HG03135 (cell line): ENCODE measurements around the gene SYT9.
A peak's percentile ranks its signal among the peaks of the same experiment; 100 is the strongest.

Source experiments
- ATAC-seq: cut with Tn5 transposase; IDR thresholded peaks from one replicate; pipeline ENCODE4 v1.9.1; 2021; ENCODE audit warnings: mild to moderate bottlenecking, moderate library complexity; ENCODE audit not compliant: unreplicated experiment

SYT9 gene, protein sequence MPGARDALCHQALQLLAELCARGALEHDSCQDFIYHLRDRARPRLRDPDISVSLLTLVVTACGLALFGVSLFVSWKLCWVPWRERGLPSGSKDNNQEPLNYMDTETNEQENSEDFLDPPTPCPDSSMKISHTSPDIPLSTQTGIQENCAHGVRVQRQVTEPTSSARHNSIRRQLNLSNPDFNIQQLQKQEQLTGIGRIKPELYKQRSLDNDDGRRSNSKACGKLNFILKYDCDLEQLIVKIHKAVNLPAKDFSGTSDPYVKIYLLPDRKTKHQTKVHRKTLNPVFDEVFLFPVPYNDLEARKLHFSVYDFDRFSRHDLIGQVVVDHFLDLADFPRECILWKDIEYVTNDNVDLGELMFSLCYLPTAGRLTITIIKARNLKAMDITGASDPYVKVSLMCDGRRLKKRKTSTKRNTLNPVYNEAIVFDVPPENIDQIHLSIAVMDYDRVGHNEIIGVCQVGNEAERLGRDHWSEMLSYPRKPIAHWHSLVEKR

DNA sequence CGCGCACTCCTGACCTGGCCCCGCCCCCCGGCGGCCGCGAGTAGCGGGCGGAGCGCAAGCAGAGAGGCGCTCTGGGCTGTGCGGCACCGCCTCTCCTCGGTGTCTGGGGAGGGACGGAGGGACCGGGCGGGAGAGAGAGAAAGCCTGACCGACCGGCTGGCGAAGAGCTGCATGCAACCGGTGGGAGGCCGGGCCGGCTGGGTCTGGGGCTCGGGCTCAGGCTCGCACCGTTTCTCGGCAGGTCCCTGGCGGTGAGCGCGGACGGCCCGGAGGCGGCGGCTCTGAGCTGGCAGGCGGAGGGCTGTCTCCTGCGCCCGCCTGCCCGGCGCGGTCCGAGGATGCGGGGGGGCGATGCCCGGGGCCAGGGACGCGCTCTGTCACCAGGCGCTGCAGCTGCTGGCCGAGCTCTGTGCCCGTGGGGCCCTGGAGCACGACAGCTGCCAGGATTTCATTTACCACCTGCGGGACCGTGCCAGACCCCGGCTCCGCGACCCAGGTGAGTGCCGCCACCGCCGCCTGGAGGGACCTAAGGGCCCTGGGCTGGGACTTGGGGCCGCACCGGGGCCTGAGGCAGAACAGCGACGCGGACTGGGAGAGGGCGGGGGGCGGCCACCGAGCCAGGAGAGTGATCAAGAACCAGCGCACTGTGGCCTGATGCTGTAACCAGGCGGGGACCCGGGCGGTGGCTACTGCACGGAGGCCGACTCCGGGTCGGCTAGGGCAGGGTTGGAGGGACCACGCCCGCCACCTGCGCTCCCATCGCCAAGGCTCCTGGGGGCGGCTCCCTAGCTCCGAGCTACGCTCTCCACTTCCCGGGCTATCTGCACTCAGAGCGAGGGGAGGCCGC is at the start of gene SYT9:
Gene SYT9 (plus strand): TSS at position 69 of the 847 bp plus-strand sequence. CDS start 283 bp downstream, at position 352.
- ATAC-seq = peak; percentile 77

DNA sequence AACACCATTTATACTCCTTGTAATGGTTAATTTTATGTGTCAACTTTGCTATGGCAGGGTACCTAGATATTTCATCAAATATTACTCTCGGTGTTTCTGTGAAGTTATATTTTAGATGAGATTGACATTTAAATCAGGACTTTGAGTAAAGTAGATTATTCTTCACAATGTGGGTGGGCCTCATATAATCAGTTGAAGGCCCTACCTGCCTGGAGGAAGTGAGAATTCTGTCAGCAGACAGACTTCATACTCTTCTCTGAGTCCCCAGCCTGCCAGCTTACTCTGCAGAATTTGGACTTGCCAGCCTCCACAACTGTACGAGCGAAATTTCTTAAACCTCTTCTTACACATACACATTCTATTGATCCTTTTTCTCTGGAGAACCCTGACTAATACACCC is 49.3 kb upstream of the SYT9 start:
- ATAC-seq = no peak

DNA sequence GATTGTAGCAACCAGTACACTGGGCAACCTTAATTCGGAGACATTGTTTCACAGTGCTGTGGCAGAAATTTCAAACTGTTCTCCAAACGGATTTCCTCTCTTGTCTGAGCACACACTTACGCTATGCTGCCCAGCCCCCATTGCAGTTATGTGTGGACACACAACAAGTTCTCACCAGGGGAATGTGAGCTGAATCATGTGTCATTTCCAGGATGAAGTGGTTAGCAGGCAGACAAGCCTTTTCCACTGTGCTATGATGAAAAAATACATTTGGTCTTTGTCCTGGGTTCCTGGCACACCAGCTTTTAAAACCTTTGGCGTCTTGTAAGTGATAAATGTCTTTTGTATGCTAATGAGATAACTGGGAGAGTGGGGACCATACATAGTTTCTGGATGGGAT is 46.9 kb upstream of the SYT9 start:
- no peak for ATAC-seq

DNA sequence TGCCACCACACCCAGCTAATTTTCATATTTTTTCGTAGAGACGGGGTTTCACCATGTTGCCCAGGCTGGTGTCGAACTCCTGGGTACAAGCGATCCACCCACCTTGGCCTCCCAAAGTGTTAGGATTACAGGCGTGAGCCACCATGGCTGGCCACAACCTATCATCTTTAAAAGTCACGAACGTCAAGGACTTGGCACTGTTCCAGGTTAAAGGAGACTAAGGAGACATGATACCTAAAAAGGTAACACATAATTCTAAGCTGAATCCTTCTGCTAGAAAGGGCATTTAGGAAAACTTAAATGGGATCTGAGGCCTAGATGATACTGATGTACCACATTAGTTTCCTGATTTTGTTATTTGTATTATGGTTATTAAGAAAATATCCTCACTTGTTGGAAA is 43.3 kb upstream of the SYT9 start:
- no peak for ATAC-seq

DNA sequence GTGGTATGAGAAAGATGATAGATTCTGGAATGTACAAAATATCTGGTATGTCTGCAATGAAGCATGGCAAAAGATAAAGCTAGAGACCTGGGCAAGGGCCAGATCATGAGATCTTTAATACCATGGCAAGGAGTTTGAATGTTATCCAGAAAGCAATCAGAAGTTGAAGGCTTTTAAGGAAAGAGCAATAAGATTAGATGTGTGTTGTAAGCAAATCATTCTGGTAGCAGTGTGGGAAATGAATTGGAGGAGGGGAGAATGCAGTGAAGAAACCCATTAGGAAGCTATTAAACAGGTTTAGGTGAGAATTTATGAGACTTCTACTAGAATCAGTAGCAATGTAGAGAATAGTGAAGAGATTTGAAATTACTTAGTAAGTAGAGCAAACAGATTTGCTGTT is 32.2 kb upstream of the SYT9 start:
- no peak for ATAC-seq

DNA sequence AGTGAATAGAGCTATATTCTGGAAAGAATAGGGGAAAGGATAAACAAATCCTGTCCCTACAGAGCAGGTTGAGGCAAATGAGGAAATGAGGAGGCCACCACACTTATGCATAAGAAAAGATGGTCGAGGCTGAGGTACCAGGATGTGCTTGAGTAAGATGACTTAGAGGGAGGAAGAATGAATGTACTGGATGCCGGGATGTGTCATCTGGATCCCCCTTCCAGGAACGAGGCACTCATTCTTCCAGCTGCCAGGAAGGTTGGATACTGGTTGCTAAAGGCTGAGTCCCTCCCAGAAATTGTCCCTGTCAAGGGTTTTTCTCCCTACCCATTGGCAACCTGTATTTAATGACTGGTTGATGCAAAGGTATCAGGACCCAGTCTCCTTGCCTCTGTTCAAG is 31.1 kb upstream of the SYT9 start:
- ATAC-seq = no peak

DNA sequence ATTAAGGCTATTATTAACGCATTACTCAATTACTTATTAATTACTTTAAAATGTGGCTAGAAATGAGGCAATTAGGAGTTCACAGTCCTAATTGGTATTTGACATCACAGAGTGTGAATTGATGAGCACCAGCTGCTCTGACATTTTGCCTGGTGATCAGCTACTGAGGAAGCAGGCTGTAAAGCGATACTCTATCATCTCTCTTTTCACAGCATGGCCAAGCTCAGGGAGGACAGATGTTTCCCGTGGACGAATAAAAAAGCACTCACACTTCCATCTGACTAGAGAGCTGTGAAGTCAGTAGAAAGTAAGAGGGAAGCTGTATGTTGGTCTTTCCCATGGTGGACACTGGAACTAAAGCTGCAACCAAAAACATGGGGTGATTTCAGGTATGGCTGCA is 29.1 kb upstream of the SYT9 start:
- ATAC-seq = no peak

DNA sequence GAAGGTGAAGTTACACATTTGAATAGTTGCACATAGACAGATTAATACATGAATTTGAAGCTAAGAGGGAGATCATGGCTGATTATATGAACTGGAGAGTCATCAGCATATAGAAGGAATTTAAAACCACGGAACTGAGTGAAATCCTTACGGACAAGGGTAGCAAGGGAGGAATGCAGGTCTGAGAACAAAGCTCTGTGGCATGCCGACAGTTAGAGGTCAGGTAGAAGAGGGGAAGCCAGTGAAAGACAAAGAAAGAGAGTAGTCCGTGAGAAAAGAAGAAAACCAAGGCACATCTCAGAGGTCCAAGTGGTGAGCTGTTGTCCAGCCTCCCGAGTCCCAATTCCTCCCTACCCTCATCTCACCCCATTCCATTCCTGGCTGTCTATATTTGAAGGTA is 11.8 kb upstream of the SYT9 start:
- no peak for ATAC-seq

DNA sequence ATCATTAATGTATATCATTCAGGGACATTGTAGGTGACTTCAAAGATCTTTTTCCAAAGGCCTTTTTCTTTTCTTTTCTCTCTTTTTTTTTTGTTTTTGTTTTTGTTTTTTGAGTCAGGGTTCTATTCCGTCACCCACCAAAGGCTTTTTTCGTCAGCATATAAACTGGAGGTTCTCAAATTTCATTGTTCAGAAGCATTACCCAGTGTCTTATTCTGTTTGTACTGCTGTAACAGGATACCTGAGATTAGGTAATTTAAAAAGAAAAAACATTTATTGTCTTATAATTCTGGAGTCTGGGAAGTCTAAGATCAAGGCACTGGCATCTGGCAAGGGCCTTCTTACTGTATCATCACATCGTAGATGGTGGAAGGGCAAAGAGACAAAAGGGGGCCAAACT is 6.4 kb upstream of the SYT9 start:
- no peak for ATAC-seq

DNA sequence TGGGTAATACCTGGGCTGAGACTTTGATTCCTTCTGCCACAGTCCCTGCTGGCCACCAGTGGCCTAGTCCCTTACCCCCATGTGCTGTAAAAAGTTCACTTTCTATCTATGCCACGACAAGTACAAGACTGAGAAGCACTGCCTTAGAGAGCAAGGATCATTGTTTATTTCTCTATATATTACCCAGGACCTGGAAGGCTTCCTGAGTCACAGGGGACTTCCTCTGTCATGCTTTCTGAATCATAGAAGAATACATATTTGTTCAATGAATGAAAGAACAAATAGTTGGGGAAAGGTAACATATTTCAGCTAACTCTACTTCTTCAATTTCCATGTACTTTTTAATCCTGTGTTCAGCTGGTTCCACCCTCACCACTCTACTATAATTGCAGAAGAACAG is 5.5 kb upstream of the SYT9 start:
- no peak for ATAC-seq

DNA sequence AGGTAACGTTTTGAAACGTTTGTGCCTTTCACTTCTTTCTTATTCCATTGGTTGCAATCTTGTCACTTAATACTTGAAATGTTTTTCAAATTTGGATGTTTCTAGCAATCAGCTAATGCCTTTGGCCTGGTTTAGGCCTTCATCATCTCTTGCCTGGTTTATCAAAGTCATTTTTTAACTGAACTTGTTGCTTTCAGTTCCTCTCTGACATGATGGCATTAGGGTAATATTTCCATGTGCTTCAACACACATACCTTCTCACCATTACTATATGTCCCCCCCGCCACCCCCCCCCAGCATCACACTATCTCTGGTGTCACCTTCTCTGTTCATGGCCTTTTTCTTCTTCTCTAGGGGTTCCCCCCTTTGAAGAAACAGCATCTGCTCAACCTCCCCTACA is 1.5 kb upstream of the SYT9 start:
- ATAC-seq = no peak

DNA sequence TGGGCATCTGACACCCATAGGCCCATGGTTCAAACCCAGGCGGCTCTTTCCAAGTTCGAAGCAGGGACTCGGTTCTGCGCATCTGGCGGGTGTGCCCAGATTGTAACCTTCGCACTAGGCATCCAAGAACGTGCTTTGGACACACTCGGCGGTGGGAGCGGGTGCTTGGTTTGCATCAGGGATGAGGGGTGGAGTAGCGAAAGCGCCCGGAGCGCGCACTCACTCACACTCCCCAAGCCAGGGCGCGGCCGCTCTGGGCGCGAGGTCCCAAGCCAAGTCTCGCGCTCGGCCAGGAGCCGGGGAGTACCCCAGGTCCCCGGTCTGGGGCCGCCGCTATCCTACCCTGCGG is 243 bp upstream of the SYT9 start:
- ATAC-seq = no peak

DNA sequence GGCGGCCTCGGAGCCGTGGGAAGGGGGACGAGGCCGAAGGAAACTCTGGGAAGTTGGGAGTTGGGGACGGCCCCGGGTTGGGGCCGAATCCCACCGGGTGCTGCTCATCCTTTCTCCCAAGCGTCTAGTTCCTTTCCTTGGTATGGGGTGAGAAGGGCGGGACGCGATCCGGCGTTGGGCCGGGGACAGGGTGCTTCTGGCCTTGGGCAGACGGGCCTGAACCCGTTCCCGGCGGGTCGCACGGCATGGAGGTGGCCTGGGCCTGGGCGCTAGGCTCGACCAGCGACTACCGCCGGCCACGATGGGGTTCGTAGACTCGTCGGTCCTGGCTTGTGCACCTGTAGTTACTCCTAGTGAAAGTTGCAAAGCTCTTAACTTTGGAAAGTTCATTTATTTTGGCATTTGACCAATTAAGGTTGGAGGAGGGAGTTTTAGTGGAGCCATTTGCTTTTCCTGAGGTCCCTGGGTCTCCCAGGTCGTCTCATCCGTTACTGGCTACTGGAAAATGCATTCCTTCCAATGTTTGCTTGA is 1.0 kb downstream of the SYT9 start:
- ATAC-seq = no peak

DNA sequence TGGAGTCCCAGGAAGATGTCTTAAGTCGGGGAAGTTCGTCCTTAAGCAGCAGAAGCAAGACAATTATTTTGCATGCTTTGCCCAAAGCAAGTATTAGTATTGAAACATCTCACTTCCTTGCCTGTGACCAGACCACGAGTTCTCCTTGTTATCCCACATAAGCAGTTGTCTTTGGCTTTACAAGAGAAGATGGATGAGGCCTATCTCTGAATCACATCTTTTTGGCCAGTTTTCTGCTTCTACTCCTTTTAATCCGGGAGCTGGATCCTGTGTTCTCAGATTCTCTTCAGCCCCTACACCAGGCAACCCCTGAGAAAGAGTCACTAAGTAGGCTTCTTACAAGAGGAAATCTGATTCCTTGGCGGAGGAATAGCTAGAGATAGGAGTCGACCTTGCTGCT is 2.1 kb downstream of the SYT9 start:
- no peak for ATAC-seq

DNA sequence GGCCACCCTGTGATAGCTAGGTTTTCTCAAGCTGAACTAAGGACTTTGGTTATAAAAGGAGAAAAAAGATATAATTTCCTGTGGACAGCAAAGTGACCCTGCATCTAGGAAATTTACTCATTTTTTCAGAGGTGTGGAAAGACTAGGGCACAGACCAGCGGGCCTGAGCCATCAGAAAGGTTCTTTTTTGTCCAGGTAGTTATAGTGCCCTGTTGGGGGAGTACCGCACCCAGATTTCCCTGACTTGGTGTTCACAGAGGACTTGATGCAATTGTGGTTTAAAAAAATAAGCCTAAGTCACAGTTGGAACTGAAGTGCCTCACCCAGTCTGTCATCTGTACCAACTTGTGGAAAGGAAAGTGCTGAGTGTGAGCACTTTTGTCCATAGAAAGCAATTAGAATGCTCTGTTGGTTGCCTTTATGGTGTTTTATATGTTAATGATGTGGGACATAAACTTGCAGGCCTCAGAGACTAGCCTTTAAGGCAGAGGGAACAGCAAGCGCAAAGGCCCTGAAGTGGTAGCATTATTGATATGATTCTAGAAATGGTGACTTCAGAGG is 3.1 kb downstream of the SYT9 start:
- ATAC-seq = no peak

DNA sequence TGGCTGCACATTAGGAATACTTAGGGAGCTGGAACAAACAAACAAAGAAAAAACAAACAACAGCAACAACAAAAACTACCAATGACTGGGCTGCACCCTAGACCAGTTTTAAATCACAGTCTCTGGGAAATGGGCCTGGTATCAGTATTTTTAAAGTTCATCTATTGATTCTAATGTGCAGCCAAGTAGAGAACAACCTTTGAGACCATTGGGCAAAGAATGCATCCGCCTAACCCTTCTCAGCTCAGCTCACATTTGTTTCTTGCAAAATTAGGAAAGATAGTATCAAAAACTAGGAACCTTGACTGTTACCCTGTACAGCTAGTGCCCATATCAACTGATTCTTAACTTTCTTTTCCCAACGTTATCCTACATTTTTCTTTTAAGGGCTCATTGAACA is 5.2 kb downstream of the SYT9 start:
- no peak for ATAC-seq

DNA sequence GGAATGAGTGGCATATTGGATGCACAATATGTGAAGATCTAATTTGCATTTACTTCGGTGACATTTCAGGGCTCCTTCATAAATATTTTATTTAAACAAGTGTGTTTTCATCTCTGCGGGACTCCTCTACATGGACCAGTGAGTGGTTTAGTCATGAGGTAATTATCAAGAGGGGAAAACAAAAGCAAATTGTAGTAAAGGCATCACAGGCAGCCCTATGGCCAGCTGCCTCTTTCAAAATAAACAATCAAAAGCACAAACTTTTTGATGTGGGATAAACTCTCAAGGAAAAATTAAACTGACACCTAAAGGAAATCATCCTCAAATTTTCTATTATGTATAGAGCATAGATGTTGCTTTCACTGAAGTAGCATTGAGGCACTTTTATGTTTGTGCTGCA is 6.0 kb downstream of the SYT9 start:
- ATAC-seq = no peak

DNA sequence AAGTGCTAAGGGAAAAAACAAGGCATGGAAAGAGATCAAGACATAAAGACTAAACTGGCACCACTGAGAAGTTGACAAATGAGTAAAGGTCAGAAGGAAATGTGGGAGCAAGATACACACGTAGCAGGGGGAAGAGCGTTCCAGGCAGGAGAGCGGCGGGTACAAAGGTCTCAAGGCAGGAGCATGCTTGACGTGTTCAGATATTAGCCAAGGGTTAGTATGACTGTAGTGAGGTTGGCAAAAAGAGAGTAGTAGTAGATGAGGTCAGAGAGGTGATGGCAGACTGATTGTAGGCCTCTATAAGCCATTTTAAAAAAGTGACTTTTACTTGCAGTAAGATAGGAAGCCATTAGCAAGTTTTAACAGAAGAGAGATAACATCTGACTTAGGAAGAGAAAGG is 9.9 kb downstream of the SYT9 start:
- no peak for ATAC-seq

DNA sequence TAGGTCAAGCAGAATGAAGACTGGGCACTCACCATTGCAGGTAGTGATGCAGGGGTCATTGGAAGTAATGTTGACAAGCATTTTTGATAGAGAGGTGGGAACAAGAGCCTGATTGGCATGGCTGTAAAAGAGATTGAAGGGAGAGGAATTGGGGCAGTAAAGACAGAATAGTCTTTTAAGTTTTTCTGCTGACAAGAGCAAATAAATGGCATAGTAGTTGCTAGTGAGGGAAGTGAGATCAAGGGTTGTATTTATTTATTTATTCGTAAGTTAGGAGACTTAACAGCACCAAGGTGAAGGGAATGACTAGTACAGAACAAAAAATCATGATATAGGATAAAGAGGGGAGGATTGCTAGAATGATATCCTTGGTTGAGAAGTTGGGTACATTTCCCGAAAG is 11.0 kb downstream of the SYT9 start:
- ATAC-seq = no peak

DNA sequence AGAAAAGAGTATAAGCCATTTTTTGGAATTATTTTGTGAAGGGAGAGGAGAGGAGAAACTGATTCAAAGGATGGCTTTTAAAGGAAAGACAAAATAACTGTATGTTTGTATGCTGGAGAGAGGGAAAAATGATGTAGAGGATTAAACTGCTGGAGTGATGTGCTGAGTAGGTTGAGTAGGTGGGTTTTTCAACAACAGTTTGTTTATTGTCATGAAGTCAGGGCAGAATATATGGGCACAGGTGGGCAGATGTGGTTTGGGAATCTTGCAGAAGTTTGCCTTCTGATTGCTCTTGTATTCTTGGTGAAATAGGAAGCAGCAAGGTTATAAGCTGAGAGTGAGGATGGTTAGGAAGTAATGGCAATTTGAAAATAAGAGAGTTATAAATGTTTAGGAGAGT is 12.1 kb downstream of the SYT9 start:
- no peak for ATAC-seq

DNA sequence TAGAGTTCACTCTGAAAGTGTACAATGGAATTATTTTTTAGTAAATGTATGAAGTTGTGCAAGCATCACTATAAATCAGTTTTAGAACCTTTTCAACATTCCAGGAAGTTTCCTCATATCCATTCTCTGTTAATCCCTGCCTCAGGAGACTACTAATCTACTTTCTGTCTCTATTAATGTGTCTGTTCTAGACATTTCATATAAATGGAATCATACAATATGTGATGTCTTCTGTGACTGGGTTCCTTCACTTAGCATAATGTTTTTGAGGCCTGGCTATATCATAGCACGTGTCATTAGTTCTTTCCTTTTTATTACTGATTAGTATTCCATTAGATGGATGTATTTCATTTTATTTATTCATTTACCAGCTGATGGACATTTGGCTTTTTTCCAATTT is 17.1 kb downstream of the SYT9 start:
- ATAC-seq = no peak
